ENCODE measurements around the gene FRYL. TPM values are rescaled to one million over a fixed set of nuclear protein-coding genes. Genes with fewer than 3 reads are reported as not detected.
"Not testable (repeated sequence)": the region's sequence is repeated elsewhere in the genome, so short reads cannot be mapped to it uniquely, and the experiment has no call there.

The FRYL gene
- total and polyA plus RNA-seq, 2 of the 13 experiments (the other 11 are each of a cell fraction or from before 2014, with no cell fraction given): 9.7 to 19.6 TPM

DNA sequence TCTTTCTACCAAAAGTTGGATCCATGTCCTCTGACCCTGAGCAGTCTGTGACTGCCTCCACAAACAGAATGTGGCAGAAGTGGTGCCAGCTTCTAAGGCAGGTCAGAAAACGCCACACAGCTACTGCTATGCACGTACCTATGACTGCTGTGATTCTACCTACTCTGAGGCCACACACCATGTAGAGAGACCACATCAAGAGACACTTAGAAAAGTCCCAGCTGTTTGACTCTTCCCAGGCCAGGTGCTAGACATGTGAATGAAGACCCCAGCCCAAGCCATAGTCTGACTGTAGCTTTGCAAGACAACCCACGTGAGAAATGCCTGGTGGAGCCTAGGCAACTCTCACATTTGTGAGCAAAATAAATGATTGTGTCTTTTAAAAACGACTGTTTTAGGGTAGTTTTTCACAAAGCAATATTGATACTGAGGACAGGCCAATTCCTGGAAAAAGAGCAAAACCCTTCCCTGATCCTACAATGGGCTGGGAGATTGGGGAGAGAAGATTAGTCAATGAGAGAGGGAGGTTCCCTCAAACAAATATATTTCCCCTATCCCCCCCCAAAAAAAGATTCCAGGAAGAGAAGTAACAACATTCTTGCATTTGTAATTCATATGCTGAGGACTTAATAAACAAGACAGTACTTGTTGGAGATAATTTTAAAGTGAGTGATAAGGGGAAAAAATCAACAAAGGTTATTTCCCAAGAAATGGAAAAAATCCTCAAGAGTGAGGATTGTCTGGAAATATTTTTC, 33.3 kb downstream of the FRYL start:
- no peak overlapping the region for H2AFZ ChIP-seq (ENCODE audit: low read length)
- in situ Hi-C loops (cut with HindIII; ENCODE audit: extremely low pct_ligation_motif_present, low pct_unique_long_range_greater_than_20kb) (no loop called here), intact Hi-C loops (cut with micrococcal nuclease; ENCODE audit: unreplicated experiment) (no loop called here)
- H3K4me3 ChIP-seq (replicated peaks in 1 of 3; ENCODE audit: insufficient read depth in 1 of 3, low read depth in 2 of 3, low read length in 3 of 3): no peak overlapping the region
- POLR2A ChIA-PET: no interaction called here
- peaks cover 30% of the 10 kb centered on the region for H3K79me2 ChIP-seq (ENCODE audit: insufficient read depth, low read length)
- H3K9ac ChIP-seq (ENCODE audit: insufficient read depth, low read depth, low read length): no peak overlapping the region
- WGBS (ENCODE audit: low lambda C conversion rate): 81% methylated on average over 4 of the region's 4 CpGs
- FAIRE-seq (no peak), DNase-seq (ENCODE audit: low spot score) (no peak), ATAC-seq (no peak; the same call in 2 of the 3 replicates)
- no peak overlapping the region for H3K4me2 ChIP-seq (ENCODE audit: low read depth, low read length)
- H3K27ac ChIP-seq (ENCODE audit: extremely low read length, insufficient read depth, low read length): no peak overlapping the region
- H3K36me3 ChIP-seq (replicated peaks in 1 of 2; ENCODE audit: control insufficient read depth in 1 of 2, insufficient read depth in 2 of 2, low read length in 2 of 2): no peaks in the 10 kb centered on the region
- CTCF ChIA-PET (ENCODE audit: low intra/inter-chr PET ratio, low total read pairs): no interaction called here
- BruUV-seq (replicated peaks): no TSS peak
- TF ChIP-seq, protein P1, sequence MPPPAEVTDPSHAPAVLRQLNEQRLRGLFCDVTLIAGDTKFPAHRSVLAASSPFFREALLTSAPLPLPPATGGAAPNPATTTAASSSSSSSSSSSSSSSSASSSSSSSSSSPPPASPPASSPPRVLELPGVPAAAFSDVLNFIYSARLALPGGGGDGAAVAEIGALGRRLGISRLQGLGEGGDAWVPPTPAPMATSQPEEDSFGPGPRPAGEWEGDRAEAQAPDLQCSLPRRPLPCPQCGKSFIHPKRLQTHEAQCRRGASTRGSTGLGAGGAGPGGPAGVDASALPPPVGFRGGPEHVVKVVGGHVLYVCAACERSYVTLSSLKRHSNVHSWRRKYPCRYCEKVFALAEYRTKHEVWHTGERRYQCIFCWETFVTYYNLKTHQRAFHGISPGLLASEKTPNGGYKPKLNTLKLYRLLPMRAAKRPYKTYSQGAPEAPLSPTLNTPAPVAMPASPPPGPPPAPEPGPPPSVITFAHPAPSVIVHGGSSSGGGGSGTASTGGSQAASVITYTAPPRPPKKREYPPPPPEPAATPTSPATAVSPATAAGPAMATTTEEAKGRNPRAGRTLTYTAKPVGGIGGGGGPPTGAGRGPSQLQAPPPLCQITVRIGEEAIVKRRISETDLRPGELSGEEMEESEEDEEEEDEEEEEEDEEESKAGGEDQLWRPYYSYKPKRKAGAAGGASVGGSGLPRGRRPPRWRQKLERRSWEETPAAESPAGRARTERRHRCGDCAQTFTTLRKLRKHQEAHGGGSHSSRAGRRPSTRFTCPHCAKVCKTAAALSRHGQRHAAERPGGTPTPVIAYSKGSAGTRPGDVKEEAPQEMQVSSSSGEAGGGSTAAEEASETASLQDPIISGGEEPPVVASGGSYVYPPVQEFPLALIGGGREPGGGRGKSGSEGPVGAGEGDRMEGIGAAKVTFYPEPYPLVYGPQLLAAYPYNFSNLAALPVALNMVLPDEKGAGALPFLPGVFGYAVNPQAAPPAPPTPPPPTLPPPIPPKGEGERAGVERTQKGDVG (CRISPR knock-in tag; IDR thresholded peaks at IDR 0.05; ENCODE audit: borderline replicate concordance): no peak
- TF ChIP-seq BHLHE40 (IDR thresholded peaks at IDR 0.05; ENCODE audit: low read length): no peak
- no peak for TF ChIP-seq ZNF430 (CRISPR knock-in tag; IDR thresholded peaks at IDR 0.05)
- H3K4me1 ChIP-seq (ENCODE audit: insufficient read depth, low read length): no peaks in the 10 kb centered on the region
- no peaks in the 10 kb centered on the region for H3K9me3 ChIP-seq (ENCODE audit: low read length)
- no peaks in the 10 kb centered on the region; the same call in 1 of the 2 replicates for H4K20me1 ChIP-seq (ENCODE audit: insufficient read depth, low read length)
- no peaks in the 10 kb centered on the region for H3K27me3 ChIP-seq (ENCODE audit: control insufficient read depth in 1 of 2, insufficient read depth in 2 of 2, low read length in 2 of 2)

DNA sequence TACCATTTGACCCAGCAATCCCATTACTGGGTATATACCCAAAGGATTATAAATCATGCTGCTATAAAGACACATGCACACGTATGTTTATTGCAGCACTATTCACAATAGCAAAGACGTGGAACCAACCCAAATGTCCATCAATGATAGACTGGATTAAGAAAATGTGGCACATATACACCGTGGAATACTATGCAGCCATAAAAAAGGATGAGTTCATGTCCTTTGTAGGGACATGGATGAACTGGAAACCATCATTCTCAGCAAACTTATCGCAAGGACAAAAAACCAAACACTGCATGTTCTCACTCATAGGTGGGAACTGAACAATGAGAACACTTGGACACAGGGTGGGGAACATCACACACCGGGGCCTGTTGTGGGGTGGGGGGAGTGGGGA, 34.9 kb downstream of the FRYL start:
- H3K4me1 ChIP-seq (ENCODE audit: insufficient read depth, low read length); POLR2A ChIA-PET; H2AFZ ChIP-seq (ENCODE audit: low read length); FAIRE-seq; intact Hi-C loops (cut with micrococcal nuclease; ENCODE audit: unreplicated experiment); CTCF ChIA-PET (ENCODE audit: low intra/inter-chr PET ratio, low total read pairs); ATAC-seq; DNase-seq (ENCODE audit: low spot score); H3K27ac ChIP-seq (ENCODE audit: extremely low read length, insufficient read depth, low read length); H3K4me2 ChIP-seq (ENCODE audit: low read depth, low read length); H4K20me1 ChIP-seq (ENCODE audit: insufficient read depth, low read length); H3K9me3 ChIP-seq (ENCODE audit: low read length); H3K4me3 ChIP-seq (replicated peaks in 1 of 3; ENCODE audit: insufficient read depth in 1 of 3, low read depth in 2 of 3, low read length in 3 of 3); in situ Hi-C loops (cut with HindIII; ENCODE audit: extremely low pct_ligation_motif_present, low pct_unique_long_range_greater_than_20kb); H3K27me3 ChIP-seq (ENCODE audit: control insufficient read depth in 1 of 2, insufficient read depth in 2 of 2, low read length in 2 of 2); H3K36me3 ChIP-seq (replicated peaks in 1 of 2; ENCODE audit: control insufficient read depth in 1 of 2, insufficient read depth in 2 of 2, low read length in 2 of 2); H3K9ac ChIP-seq (ENCODE audit: insufficient read depth, low read depth, low read length); BruUV-seq (replicated peaks): not testable (repeated sequence)
- H3K79me2 ChIP-seq (ENCODE audit: insufficient read depth, low read length): peaks cover 28% of the 10 kb centered on the region
- WGBS (ENCODE audit: low lambda C conversion rate): 91% methylated on average over 5 of the region's 5 CpGs

All from HepG2 (cell line).